ENCODE results near the gene EXOC7. TPM values are rescaled to one million over a fixed set of nuclear protein-coding genes. Genes with fewer than 3 reads are reported as not detected.
"Not testable (repeated sequence)": the region's sequence is repeated elsewhere in the genome, so short reads cannot be mapped to it uniquely, and the experiment has no call there.

Gene EXOC7
- total RNA-seq, 4 donors from 2014 or later, result 69.3 to 107 (median 83.9) TPM

GRCh38 chr17:76080768-76081287 is 22.8 kb downstream of the EXOC7 start:
- H3K36me3 ChIP-seq, result peaks cover 0 to 38% of the 10 kb centered on the region in 2 donors
- no peak overlapping the region for H3K4me3 ChIP-seq
- H3K27me3 ChIP-seq, result peaks cover 44% of the 10 kb centered on the region
- ATAC-seq, result no peak
- no peaks in the 10 kb centered on the region for H3K9me3 ChIP-seq
- TF ChIP-seq POLR2AphosphoS5 (IDR thresholded peaks at IDR 0.05) (no peak), EP300 (IDR thresholded peaks at IDR 0.05) (no peak), CTCF (IDR thresholded peaks at IDR 0.05) (no peak), POLR2A (IDR thresholded peaks at IDR 0.05) (no peak)
- 24 to 32% methylated on average over 4 of the region's 6 CpGs for WGBS, 2 donors (ENCODE audit: low coverage in 1 of 2)
- H3K4me1 ChIP-seq, result peaks cover 0 to 36% (median 12%) of the 10 kb centered on the region in 3 donors
- no peak overlapping the region for H3K27ac ChIP-seq

DNA sequence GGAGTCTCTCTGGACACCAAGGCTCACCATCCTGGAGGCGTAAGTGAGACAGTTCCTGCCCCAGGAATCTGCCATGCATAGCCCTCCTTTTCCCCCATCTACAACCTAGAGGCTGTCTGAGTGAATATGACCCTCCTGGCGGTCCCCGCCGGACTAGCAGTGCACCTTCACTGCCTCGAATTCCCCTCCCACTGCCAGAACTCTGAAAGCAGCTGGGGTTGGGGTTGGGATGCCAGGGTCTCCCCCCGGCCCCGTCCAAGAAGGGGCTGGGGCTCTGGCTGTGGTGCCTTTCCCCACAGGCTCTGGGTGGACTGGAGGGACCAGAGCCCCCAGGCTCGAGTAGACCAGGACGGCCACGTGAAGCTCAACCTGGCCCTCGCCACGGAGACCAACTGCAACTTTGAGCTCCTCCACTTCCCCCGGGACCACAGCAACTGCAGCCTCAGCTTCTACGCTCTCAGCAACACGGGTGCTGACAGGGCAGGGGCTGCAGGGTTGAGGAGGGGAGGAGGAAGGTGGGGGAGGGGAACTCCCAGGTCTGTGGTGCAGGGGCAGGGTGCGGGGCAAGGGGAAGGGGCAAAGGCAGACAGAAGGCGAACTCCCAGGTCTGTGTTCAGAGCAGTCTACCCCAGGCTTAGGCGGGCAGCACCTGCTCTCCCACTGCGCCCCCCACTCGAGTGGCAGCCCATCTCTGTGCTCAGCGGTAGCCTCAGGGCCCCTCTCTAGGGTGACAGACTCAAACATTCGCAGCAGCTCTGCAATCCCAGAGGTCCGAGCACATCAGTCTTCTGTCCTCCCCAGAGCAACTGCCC is 23.4 kb downstream of the EXOC7 start:
- no peak for ATAC-seq
- Histone ChIP-seq H3K4me3 (no peak overlapping the region), H3K27me3 (peaks cover 50% of the 10 kb centered on the region), H3K36me3 (peaks cover 0 to 32% of the 10 kb centered on the region in 2 donors), H3K9me3 (no peaks in the 10 kb centered on the region), H3K4me1 (peaks cover 0 to 43% (median 19%) of the 10 kb centered on the region in 3 donors), H3K27ac (no peak overlapping the region)
- WGBS, 2 donors (ENCODE audit: low coverage in 1 of 2), result 0% methylated on average over 4 of the region's 23 CpGs; no CpG with 5 or more reads in 1 of the 2 donors
- TF ChIP-seq EP300 (IDR thresholded peaks at IDR 0.05), result no peak
- TF ChIP-seq CTCF (IDR thresholded peaks at IDR 0.05), result no peak
- TF ChIP-seq POLR2A (IDR thresholded peaks at IDR 0.05), result no peak
- no peak for TF ChIP-seq POLR2AphosphoS5 (IDR thresholded peaks at IDR 0.05)

DNA sequence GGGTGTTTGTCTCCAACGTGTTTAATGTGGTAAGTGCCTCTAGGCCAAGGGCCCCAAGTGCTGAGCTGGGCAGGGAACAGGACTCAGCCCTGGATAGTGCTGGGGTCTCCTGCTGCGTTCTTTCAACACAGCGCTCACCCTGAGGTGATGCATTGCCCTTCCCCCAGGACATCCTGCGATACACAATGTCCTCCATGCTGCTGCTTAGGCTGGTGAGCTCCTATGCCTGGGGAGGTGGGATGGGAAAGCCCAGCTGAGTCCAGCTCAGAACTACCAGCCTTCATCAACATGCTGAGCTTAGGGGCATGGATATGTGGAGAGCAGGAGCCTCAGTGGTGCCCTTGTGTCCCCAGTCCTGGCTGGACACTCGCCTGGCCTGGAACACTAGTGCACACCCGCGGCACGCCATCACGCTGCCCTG is 24.0 kb downstream of the EXOC7 start:
- peaks cover 57% of the 10 kb centered on the region for H3K27me3 ChIP-seq
- TF ChIP-seq POLR2AphosphoS5 (IDR thresholded peaks at IDR 0.05), result no peak
- TF ChIP-seq POLR2A (IDR thresholded peaks at IDR 0.05), result no peak
- no peak for TF ChIP-seq CTCF (IDR thresholded peaks at IDR 0.05)
- no peak for TF ChIP-seq EP300 (IDR thresholded peaks at IDR 0.05)

DNA sequence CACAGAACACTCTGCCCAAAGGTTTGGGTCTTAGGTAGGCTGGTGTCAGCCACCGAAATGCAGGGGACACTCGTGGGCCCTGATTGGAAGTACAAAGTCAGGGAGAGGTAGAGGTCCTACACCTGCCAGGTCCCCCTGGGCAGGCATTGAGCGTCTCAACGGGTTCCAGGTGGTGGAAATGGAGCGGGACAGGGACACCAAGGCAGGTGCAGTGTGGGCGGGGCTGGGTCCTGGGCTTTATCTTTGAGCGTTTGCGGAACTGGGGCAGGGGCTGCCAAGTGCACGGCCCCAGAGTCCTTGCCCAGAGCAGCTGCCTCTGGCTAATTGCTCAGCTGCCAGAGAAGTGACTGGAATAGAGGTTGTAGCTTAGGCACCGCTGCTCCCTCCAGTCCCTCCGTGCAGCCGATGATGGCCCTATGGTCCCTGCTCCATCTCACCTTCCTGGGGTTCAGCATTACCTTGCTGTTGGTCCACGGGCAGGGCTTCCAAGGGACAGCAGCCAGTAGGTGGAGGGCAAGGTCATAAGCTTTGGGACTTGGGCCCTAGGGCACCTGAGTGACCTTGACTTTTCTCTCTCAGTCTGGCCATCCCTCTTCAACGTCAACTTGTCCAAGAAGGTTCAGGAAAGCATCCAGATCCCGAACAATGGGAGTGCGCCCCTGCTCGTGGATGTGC is 24.6 kb downstream of the EXOC7 start, which contains the start of gene ZACN:
Gene ZACN (plus strand): TSS at position 323 of the 675 bp plus-strand sequence. CDS start 83 bp downstream, at position 406.
- TF ChIP-seq EP300 (IDR thresholded peaks at IDR 0.05) (no peak), POLR2A (IDR thresholded peaks at IDR 0.05) (no peak), CTCF (IDR thresholded peaks at IDR 0.05) (no peak), POLR2AphosphoS5 (IDR thresholded peaks at IDR 0.05) (no peak)
- H3K4me1 ChIP-seq, result peaks cover 0 to 54% (median 27%) of the 10 kb centered on the region in 3 donors
- no peak within 1 kb of the TSS for H3K4me3 ChIP-seq
- 51 to 81% methylated on average over 2 to 3 of the region's 17 CpGs for WGBS, 2 donors (ENCODE audit: low coverage in 1 of 2)
- H3K36me3 ChIP-seq, result peaks cover 0 to 20% of the 10 kb centered on the region in 2 donors
- H3K27ac ChIP-seq, result no peak within 1 kb of the TSS
- H3K27me3 ChIP-seq, result peaks cover 62% of the 10 kb centered on the region
- H3K9me3 ChIP-seq, result no peaks in the 10 kb centered on the region
- ATAC-seq, result no peak

More for the DNA sequence above, 24.0 kb downstream of the EXOC7 start:
- ATAC-seq, result no peak
- no peak overlapping the region for H3K27ac ChIP-seq
- no CpG with 5 or more reads among the region's 9 CpGs for WGBS, 2 donors (ENCODE audit: low coverage in 1 of 2)
- peaks cover 0 to 49% (median 25%) of the 10 kb centered on the region in 3 donors for H3K4me1 ChIP-seq
- H3K9me3 ChIP-seq, result no peaks in the 10 kb centered on the region
- H3K36me3 ChIP-seq, result peaks cover 0 to 26% of the 10 kb centered on the region in 2 donors
- H3K4me3 ChIP-seq, result no peak overlapping the region

- ATAC-seq, H3K27ac ChIP-seq, H3K4me3 ChIP-seq, H3K9me3 ChIP-seq: not testable (repeated sequence)
- Histone ChIP-seq H3K4me1 (peaks cover 0 to 55% (median 27%) of the 10 kb centered on the region in 3 donors), H3K27me3 (peaks cover 68% of the 10 kb centered on the region), H3K36me3 (peaks cover 0 to 14% of the 10 kb centered on the region in 2 donors)
- 35 to 89% methylated on average over 1 to 3 of the region's 5 CpGs for WGBS, 2 donors (ENCODE audit: low coverage in 1 of 2)
Observed at GRCh38 chr17:76078370-76078769, 25.2 kb downstream of the EXOC7 start.
